RWPE2 (cell line): ENCODE results near the gene GLIPR2.
A peak's percentile ranks its signal among the peaks of the same experiment; 100 is the strongest.
"Not testable (repeated sequence)": the region's sequence is repeated elsewhere in the genome, so short reads cannot be mapped to it uniquely, and the experiment has no call there.

Experiments
- ATAC-seq: fragments of 200-7000 bp; cut with Tn5 transposase; 3 replicates; pipeline ENCODE4 v1.9.1; 2021; ENCODE audit warnings: low read depth
- DNase-seq: peaks from one replicate; pipeline ENCODE4 v3.0.0-alpha.2; 2020; ENCODE audit warnings: low spot score
- H3K27ac ChIP-seq: fragments of 450-650 bp; 2 replicates; pipeline ENCODE4 v1.5.1; 2017; ENCODE audit warnings: mild to moderate bottlenecking; ENCODE audit not compliant: poor library complexity, severe bottlenecking
- H3K27me3 ChIP-seq: fragments of 250-450 bp; sonication (Bioruptor Pico); 2 replicates; pipeline ENCODE4 v1.5.1; 2021; ENCODE audit warnings: mild to moderate bottlenecking, moderate library complexity; ENCODE audit not compliant: insufficient read depth, poor library complexity, severe bottlenecking
- H3K36me3 ChIP-seq: fragments of 250-450 bp; sonication (Bioruptor Pico); 2 replicates; pipeline ENCODE4 v1.5.1; 2020; ENCODE audit warnings: low read depth, mild to moderate bottlenecking, moderate library complexity
- H3K4me1 ChIP-seq: fragments of 250-450 bp; sonication (Bioruptor Pico); 2 replicates; pipeline ENCODE4 v1.5.1; 2021; ENCODE audit warnings: mild to moderate bottlenecking, moderate library complexity; ENCODE audit not compliant: insufficient read depth, poor library complexity, severe bottlenecking
- H3K4me3 ChIP-seq: fragments of 250-450 bp; sonication (Bioruptor Pico); 2 replicates; pipeline ENCODE4 v1.5.1; 2021; ENCODE audit warnings: mild to moderate bottlenecking, moderate library complexity; ENCODE audit not compliant: severe bottlenecking
- H3K9me3 ChIP-seq: fragments of 250-450 bp; sonication (Bioruptor Pico); 2 replicates; pipeline ENCODE4 v1.5.1; 2021; ENCODE audit warnings: mild to moderate bottlenecking, moderate library complexity; ENCODE audit not compliant: severe bottlenecking
- CTCF ChIP-seq: fragments of 450-650 bp; IDR thresholded peaks from one replicate; pipeline ENCODE4 v1.5.1; 2017; ENCODE audit warnings: mild to moderate bottlenecking, moderate library complexity; ENCODE audit not compliant: poor library complexity, severe bottlenecking

GLIPR2 gene, protein sequence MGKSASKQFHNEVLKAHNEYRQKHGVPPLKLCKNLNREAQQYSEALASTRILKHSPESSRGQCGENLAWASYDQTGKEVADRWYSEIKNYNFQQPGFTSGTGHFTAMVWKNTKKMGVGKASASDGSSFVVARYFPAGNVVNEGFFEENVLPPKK

DNA sequence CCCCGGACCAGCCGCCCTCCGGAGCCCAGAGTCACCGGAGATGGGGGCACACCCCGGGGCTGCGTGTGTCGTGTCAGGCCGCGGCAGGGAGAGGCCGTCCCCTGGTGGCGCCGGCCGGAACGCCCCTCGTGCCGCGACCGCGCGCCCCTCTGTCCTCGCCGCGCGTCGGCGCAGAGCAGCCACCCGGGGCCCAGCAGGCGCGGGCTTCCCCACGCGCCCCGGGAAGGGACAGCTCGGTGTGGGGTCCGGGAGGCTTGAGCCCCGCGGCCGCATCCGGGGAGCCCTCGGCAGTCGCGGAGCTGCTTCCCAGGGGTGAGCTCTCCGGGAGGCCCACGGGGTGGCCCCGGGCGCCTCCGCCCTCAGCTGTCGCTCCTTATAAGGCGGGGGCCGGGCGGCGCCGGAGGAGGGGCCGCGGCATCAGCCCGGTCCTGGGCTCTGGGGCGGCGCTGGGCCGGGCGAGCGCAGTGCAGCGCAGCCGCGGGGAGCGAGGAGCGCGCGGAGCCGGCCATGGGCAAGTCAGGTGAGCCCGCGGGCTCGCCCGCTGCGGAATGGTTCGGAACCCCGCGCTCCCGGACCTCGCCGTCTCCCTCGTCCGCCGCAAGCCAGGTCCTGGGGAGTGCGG, at the start of gene GLIPR2:
GLIPR2 (plus strand) TSS at position 462 of the 622 bp plus-strand sequence; CDS start at position 508, 46 bp downstream.
- TF ChIP-seq CTCF = peak; percentile 22
- no peaks in the 10 kb centered on the region for H3K27me3 ChIP-seq
- H3K4me3 ChIP-seq = peak within 1 kb of the TSS; percentile 45
- H3K4me1 ChIP-seq = peaks cover 5% of the 10 kb centered on the region
- DNase-seq (no peak), ATAC-seq (peak; percentile 87)
- H3K27ac ChIP-seq = no peak within 1 kb of the TSS
- H3K9me3 ChIP-seq = no peaks in the 10 kb centered on the region
- no peaks in the 10 kb centered on the region for H3K36me3 ChIP-seq

- not testable (repeated sequence) for H3K4me3 ChIP-seq, DNase-seq, H3K27ac ChIP-seq, H3K9me3 ChIP-seq, H3K27me3 ChIP-seq, ATAC-seq, H3K36me3 ChIP-seq
- peaks cover 12% of the 10 kb centered on the region for H3K4me1 ChIP-seq
These were observed 49.5 kb upstream of the GLIPR2 start for GRCh38 chr9:36087054-36087453.

DNA sequence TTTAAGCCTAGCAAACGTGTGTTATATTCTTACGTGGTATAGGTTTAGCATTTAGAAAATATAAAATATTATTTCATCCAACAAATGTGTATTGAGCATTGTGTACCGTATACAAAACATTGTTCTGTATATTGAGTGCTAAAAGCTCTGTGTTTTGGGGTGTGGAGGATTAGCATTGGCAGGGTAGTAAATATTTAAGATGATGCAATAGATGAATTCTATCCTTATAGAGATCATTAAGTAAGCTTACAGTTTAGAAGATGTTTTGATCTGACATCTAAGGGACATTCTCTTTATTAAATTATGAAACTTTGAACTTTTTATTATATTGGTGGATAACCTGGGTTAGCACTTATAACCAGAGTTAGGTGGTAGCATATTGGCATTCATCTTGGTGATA, 48.5 kb upstream of the GLIPR2 start:
- H3K36me3 ChIP-seq = no peaks in the 10 kb centered on the region
- H3K4me3 ChIP-seq = no peak overlapping the region
- ATAC-seq (no peak), DNase-seq (no peak)
- H3K27me3 ChIP-seq = no peaks in the 10 kb centered on the region
- H3K4me1 ChIP-seq = peaks cover 12% of the 10 kb centered on the region
- no peak overlapping the region for H3K27ac ChIP-seq
- TF ChIP-seq CTCF = no peak
- no peaks in the 10 kb centered on the region for H3K9me3 ChIP-seq

- DNase-seq = no peak
These were observed 45.2 kb upstream of the GLIPR2 start for GRCh38 chr9:36091026-36091953.

More at GRCh38 chr9:36091026-36091953, 45.2 kb upstream of the GLIPR2 start:
- Histone ChIP-seq H3K27ac (peak overlapping the region; percentile 37), H3K36me3 (no peaks in the 10 kb centered on the region; the same call in 1 of the 2 replicates), H3K4me3 (no peak overlapping the region), H3K9me3 (no peaks in the 10 kb centered on the region), H3K27me3 (no peaks in the 10 kb centered on the region), H3K4me1 (peaks cover 12% of the 10 kb centered on the region)
- no peak for TF ChIP-seq CTCF
- ATAC-seq = peak; percentile 63; the same call in 2 of the 3 replicates
